Right lobe of liver (tissue), 6 donors: ENCODE data around the gene LAG3. TPM values are rescaled to one million over a fixed set of nuclear protein-coding genes. Genes with fewer than 3 reads are reported as not detected.

Source experiments
- ATAC-seq, 4 donors: fragments of 200-7000 bp; cut with Tn5 transposase; one replicate each; pipeline ENCODE4 v1.9.1; 2020; ENCODE audit warnings: mild to moderate bottlenecking in 4 of 4, moderate library complexity in 4 of 4
- DNase-seq, 3 donors: peaks; one replicate each; pipeline ENCODE4 v3.0.0-alpha.2; 2020
- H3K27ac ChIP-seq, 3 donors: fragments of 200-600 bp; one replicate each; pipeline ENCODE4 v1.8.0; 2022
- H3K27me3 ChIP-seq, 2 donors: fragments of 200-600 bp; one replicate each; pipeline ENCODE4 v1.8.0; 2022
- H3K36me3 ChIP-seq, 4 donors: fragments of 200-600 bp; sonication (generic) in 1 of 4; one replicate each; pipeline versions ENCODE4 v1.5.1 to v1.8.0; 2017 to 2022; ENCODE audit warnings: control low read depth in 1 of 4
- H3K4me1 ChIP-seq, 4 donors: fragments of 200-600 bp; sonication (generic) in 1 of 4; one replicate each; pipeline versions ENCODE4 v1.5.1 to v1.8.0; 2017 to 2022; ENCODE audit warnings: control low read depth in 1 of 4
- H3K4me3 ChIP-seq, 3 donors: fragments of 200-600 bp; one replicate each; pipeline ENCODE4 v1.8.0; 2022
- H3K9me3 ChIP-seq, 4 donors: fragments of 200-600 bp; sonication (generic) in 1 of 4; one replicate each; pipeline versions ENCODE4 v1.5.1 to v1.8.0; 2017 to 2022; ENCODE audit warnings: control low read depth in 1 of 4
- POLR2A ChIP-seq: fragments of 450-650 bp; IDR thresholded peaks from one replicate; pipeline ENCODE4 v1.6.1; 2017; ENCODE audit warnings: antibody characterized with exemption, mild to moderate bottlenecking
- WGBS: methylation state at CpG from one replicate; pipeline ENCODE4 v1.1.6; 2018; ENCODE audit warnings: low coverage, low lambda C conversion rate; ENCODE audit not compliant: insufficient coverage; ENCODE audit errors: missing lambda C conversion rate; 5-methylcytosine and 5-hydroxymethylcytosine counted together
- intact Hi-C, 2 donors: fragments of 100-400 bp; cut with DNase I; formaldehyde crosslinking; loops; one replicate each; pipeline versions ENCODE4 v1.11.2 to v1.14.1; 2022
- total RNA-seq, 6 experiments: library from RNA; depleted of rRNA in 2 of 6; stranded (reverse); fragments of >200 nt in 2 of 6; fragmentation: NEBNext Ultra II Directional in 3 of 6; extraction: Animal tissue kit (Norgen Biotek cat#: 25700) in 3 of 6; gene quantifications; one replicate each; pipeline versions ENCODE4 v1.1.0 to v1.2.4, GENCODE V29; 2016 to 2023
- TF ChIP-seq, protein P1 (sequence below), 4 donors: fragments of 200-600 bp in 3 of 4; fragments of 450-650 bp in 1 of 4; IDR thresholded peaks; one replicate each; pipeline versions ENCODE4 v1.5.1 to v1.8.0; 2016 to 2022; ENCODE audit warnings: antibody characterized with exemption in 4 of 4, mild to moderate bottlenecking in 2 of 4
- donor health status: DM: no; HTN: yes; CAD: no.
- donor health status: DM: no; HTN: no; CAD: no.
- donor health status: DM: no; HTN: no; CAD: no.
- donor health status: DM: no; HTN: yes; CAD: no.
- donor health status: DM: no; HTN: yes; CAD: no.

The LAG3 gene
- total RNA-seq, 6 experiments from 2014 or later: 0.18 to 2.3 (median 1.4) TPM

DNA sequence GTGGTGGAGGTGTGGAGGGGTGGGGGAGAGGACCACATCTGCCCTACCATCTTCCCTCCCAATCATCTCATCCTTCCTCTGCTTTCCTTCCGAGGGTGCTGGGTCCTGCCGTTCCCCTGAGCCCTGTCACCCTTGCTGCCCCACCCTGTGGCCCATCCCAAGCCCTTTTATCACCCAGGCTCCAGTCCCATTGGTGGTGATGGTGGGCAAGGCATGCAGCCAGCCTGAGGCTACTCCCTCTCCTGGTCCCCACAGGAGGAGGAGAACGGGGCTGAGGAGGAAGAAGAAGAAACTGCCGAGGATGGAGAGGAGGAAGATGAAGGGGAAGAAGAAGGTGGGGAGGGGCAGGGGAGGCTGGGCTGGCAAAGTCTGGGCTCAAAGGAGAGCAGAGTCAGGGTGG, 2.7 kb upstream of the LAG3 start:
- Histone ChIP-seq H3K9me3 (no peaks in the 10 kb centered on the region), H3K27me3 (no peaks in the 10 kb centered on the region), H3K4me3 (no peak overlapping the region), H3K27ac (peak overlapping the region in 1 of 3 donors; percentile 4), H3K36me3 (peaks cover 0 to 17% (median 5%) of the 10 kb centered on the region in 4 donors), H3K4me1 (peaks cover 0 to 52% (median 5%) of the 10 kb centered on the region in 4 donors)
- 33% methylated on average over 4 of the region's 4 CpGs for whole genome bisulfite sequencing
- TF ChIP-seq, protein P1, sequence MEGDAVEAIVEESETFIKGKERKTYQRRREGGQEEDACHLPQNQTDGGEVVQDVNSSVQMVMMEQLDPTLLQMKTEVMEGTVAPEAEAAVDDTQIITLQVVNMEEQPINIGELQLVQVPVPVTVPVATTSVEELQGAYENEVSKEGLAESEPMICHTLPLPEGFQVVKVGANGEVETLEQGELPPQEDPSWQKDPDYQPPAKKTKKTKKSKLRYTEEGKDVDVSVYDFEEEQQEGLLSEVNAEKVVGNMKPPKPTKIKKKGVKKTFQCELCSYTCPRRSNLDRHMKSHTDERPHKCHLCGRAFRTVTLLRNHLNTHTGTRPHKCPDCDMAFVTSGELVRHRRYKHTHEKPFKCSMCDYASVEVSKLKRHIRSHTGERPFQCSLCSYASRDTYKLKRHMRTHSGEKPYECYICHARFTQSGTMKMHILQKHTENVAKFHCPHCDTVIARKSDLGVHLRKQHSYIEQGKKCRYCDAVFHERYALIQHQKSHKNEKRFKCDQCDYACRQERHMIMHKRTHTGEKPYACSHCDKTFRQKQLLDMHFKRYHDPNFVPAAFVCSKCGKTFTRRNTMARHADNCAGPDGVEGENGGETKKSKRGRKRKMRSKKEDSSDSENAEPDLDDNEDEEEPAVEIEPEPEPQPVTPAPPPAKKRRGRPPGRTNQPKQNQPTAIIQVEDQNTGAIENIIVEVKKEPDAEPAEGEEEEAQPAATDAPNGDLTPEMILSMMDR (IDR thresholded peaks at IDR 0.05): no peak
- TF ChIP-seq POLR2A: no peak
- no peak for ATAC-seq
- intact Hi-C loops: no loop called here
- no peak for DNase-seq

DNA sequence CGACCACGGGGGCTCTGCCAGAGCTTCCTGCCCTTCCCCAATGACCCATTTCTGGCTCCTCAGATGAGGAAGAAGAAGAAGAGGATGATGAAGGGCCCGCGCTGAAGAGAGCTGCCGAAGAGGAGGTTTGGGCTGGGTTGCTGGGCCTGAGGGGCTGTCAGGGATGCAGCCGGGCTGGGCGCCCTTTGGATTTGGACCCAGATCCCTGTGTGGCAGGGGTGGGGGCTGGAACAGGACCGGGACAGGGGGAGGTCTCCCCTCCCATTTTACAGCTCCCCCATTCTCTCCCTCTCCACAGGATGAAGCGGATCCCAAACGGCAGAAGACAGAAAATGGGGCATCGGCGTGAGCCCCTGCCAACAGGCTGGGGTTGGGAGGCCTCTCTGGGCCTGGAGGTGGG, 2.2 kb upstream of the LAG3 start:
- ATAC-seq: no peak
- TF ChIP-seq, protein P1 (IDR thresholded peaks at IDR 0.05): no peak
- no peak for TF ChIP-seq POLR2A
- DNase-seq: no peak
- H3K27ac ChIP-seq: no peak overlapping the region
- H3K9me3 ChIP-seq: no peaks in the 10 kb centered on the region
- H3K36me3 ChIP-seq: peaks cover 0 to 17% (median 5%) of the 10 kb centered on the region in 4 donors
- peaks cover 0 to 52% (median 6%) of the 10 kb centered on the region in 4 donors for H3K4me1 ChIP-seq
- WGBS: 64% methylated on average over 7 of the region's 12 CpGs
- no peaks in the 10 kb centered on the region for H3K27me3 ChIP-seq
- H3K4me3 ChIP-seq: no peak overlapping the region
- intact Hi-C loops: no loop called here

DNA sequence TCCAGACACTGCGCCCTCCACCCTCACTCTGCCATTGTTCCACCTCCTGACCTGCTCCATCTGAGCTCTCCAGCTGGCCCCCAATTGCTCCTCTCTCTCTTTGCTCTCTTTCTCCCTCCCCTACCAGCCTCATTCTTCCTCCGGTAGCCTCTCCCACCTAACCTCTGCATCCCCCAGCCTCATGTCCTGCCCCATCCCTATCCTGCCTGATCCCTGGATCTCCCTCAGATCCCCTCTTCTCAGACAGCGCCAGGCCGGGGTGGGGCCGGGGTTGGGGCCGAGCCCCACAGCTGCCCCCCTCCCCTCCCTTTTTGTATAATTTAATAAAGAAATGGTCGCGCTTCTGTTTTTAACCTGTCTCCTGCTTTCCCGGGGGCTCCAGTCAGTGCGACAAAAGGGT, 1.7 kb upstream of the LAG3 start:
- Histone ChIP-seq H3K4me1 (peaks cover 0 to 52% (median 7%) of the 10 kb centered on the region in 4 donors), H3K27me3 (no peaks in the 10 kb centered on the region), H3K9me3 (no peaks in the 10 kb centered on the region), H3K27ac (no peak overlapping the region), H3K4me3 (no peak overlapping the region), H3K36me3 (peaks cover 0 to 17% (median 5%) of the 10 kb centered on the region in 4 donors)
- DNase-seq (no peak), ATAC-seq (no peak)
- no peak for TF ChIP-seq POLR2A
- TF ChIP-seq, protein P1 (IDR thresholded peaks at IDR 0.05): no peak
- intact Hi-C loops: no loop called here
- 84% methylated on average over 5 of the region's 10 CpGs for WGBS

DNA sequence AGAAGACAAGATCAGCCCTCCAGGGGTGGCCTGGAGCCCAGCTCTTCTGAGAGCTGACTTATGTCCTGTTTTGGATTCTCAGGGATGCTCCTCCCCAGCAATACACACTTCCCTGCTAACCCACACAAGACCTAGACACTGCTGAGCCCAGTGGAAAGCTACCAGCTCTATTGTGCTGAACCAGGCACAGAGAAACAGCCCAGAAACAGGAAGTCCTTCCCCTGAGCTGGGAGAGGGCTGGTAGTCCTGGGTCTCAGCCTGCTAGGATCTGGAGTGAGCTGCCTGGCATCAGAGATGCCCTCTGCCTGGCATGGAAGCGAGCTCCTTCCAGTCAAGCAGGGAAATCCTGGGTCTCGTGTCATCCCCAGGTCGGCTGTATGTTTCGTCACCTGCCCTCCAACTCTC, 1.2 kb upstream of the LAG3 start:
- Histone ChIP-seq H3K27me3 (no peaks in the 10 kb centered on the region), H3K9me3 (no peaks in the 10 kb centered on the region), H3K4me3 (no peak overlapping the region), H3K36me3 (peaks cover 0 to 17% (median 5%) of the 10 kb centered on the region in 4 donors), H3K27ac (no peak overlapping the region), H3K4me1 (peaks cover 0 to 56% (median 9%) of the 10 kb centered on the region in 4 donors)
- peak in 1 of 3 donors; percentile 54 for DNase-seq
- intact Hi-C loops: no loop called here
- WGBS: no CpG with 5 or more reads among the region's 4 CpGs
- TF ChIP-seq POLR2A: no peak
- TF ChIP-seq, protein P1 (IDR thresholded peaks at IDR 0.05): no peak
- ATAC-seq: peak in 3 of 4 donors; percentile 4 to 14 (median 5)
